ENCODE measurements around the gene SLC4A5.

The SLC4A5 gene

GRCh38 chr2:74327199-74327598 lies 16.0 kb downstream of the SLC4A5 start:
- in situ Hi-C loops (cut with MboI; ENCODE audit: low pct_unique_long_range_greater_than_20kb, low sequenced_read_pairs, unreplicated experiment) = no loop called here
- DNase-seq (ENCODE audit: low spot score) = no peak
- TF ChIP-seq CTCF (IDR thresholded peaks at IDR 0.05; ENCODE audit: extremely low read depth, insufficient read depth, missing control alignments) = no peak

GRCh38 chr2:74325815-74326214 lies 17.4 kb downstream of the SLC4A5 start:
- in situ Hi-C loops (cut with MboI; ENCODE audit: low pct_unique_long_range_greater_than_20kb, low sequenced_read_pairs, unreplicated experiment) = no loop called here
- no peak for DNase-seq (ENCODE audit: low spot score)
- no peak for TF ChIP-seq CTCF (IDR thresholded peaks at IDR 0.05; ENCODE audit: extremely low read depth, insufficient read depth, missing control alignments)

GRCh38 chr2:74321737-74322136 lies 21.5 kb downstream of the SLC4A5 start:
- in situ Hi-C loops (cut with MboI; ENCODE audit: low pct_unique_long_range_greater_than_20kb, low sequenced_read_pairs, unreplicated experiment) = no loop called here
- DNase-seq (ENCODE audit: low spot score) = no peak
- TF ChIP-seq CTCF (IDR thresholded peaks at IDR 0.05; ENCODE audit: extremely low read depth, insufficient read depth, missing control alignments) = no peak

GRCh38 chr2:74317701-74318100 lies 25.5 kb downstream of the SLC4A5 start:
- in situ Hi-C loops (cut with MboI; ENCODE audit: low pct_unique_long_range_greater_than_20kb, low sequenced_read_pairs, unreplicated experiment) = no loop called here
- no peak for TF ChIP-seq CTCF (IDR thresholded peaks at IDR 0.05; ENCODE audit: extremely low read depth, insufficient read depth, missing control alignments)
- no peak for DNase-seq (ENCODE audit: low spot score)

- no peak for DNase-seq (ENCODE audit: low spot score)
- in situ Hi-C loops (cut with MboI; ENCODE audit: low pct_unique_long_range_greater_than_20kb, low sequenced_read_pairs, unreplicated experiment) = no loop called here
- no peak for TF ChIP-seq CTCF (IDR thresholded peaks at IDR 0.05; ENCODE audit: extremely low read depth, insufficient read depth, missing control alignments)
These were observed 26.5 kb downstream of the SLC4A5 start for GRCh38 chr2:74316627-74317295.

- no peak for TF ChIP-seq CTCF (IDR thresholded peaks at IDR 0.05; ENCODE audit: extremely low read depth, insufficient read depth, missing control alignments)
- no peak for DNase-seq (ENCODE audit: low spot score)
- in situ Hi-C loops (cut with MboI; ENCODE audit: low pct_unique_long_range_greater_than_20kb, low sequenced_read_pairs, unreplicated experiment) = no loop called here
These were observed 29.1 kb downstream of the SLC4A5 start for GRCh38 chr2:74314107-74314506.

All from GM13977 (cell line).